Central memory CD4-positive, alpha-beta T cell (primary cell): ENCODE measurements around the gene EGLN2.
"Not testable (repeated sequence)": the region's sequence is repeated elsewhere in the genome, so short reads cannot be mapped to it uniquely, and the experiment has no call there.

ENCODE experiments used
- DNase-seq: peaks from one replicate; pipeline ENCODE4 v3.0.0; 2022

Gene EGLN2

DNA sequence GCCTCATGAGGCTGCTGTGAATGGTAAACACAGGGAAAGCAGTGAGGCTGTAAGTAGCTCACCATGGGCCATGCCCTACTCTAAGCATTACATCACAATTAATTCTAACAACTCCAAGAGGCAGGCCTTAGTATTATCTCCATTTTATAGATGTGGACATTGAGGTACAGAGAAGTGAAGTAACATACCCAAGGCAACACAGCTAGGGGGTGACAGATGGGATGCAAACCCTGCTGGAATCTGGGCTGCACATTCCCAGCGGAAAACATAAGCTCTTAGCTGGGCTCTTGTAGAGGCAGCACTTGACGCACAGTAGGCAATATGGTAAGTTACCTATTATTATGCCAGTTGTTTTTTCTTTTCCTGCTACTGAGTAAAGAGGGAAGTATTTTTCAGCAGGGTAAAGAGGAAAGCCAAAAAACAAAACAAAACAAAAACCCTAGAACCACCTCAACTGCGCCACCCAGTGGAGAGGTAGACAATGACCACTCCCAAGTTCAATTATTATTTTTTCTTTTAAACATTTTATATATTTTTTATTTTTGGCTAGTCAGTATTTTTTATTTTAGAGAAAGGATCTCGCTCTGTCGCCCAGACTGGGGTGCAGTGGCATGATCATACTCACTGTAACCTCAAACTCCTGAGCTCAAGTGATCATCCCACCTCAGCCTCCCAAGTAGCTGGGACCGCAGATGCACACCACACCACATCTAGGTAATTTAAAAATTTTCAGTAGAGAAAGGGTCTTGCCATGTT, 20.7 kb downstream of the EGLN2 start:
- peak; percentile 57 for DNase-seq

DNA sequence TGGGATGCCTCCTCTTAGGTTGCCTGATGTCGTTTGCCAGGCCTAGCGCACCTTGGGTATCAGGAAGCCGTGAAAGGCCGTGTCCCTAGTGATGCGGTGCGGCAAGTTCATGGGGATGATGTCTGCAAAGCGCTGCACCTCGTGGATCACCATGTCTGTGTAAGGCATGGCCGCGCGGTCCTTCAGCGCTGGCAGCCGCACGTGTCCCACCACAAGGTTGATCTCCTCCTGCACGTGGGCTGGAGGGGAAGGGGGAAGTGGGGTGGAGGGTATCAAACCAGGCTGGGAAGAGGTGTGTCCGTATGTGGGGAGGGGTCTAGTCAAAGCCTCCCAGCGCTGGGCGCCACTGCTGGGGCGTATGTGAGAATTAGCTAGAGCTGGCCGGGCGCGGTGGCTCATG, 23.2 kb downstream of the EGLN2 start:
- DNase-seq: no peak

DNA sequence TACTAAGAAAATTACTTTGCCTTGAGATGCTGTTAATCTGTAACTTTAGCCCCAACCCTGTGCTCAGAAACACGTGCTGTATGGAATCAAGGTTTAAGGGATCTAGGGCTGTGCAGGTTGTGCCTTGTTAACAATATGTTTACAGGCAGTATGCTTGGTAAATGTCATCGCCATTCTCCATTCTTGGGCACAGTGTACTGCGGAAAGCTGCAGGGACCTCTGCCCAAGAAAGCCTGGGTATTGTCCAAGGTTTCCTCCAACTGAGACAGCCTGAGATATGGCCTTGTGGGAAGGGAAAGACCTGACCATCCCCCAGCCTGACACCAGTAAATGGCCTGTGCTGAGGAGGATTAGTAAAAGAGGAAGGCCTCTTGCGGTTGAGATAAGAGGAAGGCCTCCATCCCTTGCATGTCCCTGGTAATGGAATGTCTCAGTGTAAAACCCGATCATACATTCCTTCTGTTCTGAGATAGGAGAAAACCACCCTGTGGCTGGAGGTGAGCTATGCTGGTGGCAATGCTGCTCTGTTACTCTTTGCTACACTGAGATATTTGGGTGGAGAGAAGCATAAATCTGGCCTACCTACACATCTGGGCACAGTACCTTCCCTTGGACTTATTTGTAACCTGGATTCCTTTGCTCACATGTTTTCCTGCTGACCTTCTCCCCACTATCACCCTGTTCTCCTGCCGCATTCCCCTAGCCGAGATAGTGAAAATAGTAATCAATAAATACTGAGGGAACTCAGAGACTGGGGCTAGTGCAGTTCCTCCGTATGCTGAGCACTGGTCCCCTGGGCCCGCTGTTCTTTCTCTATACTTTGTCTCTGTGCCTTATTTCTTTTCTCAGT, 23.9 kb downstream of the EGLN2 start:
- not testable (repeated sequence) for DNase-seq

DNA sequence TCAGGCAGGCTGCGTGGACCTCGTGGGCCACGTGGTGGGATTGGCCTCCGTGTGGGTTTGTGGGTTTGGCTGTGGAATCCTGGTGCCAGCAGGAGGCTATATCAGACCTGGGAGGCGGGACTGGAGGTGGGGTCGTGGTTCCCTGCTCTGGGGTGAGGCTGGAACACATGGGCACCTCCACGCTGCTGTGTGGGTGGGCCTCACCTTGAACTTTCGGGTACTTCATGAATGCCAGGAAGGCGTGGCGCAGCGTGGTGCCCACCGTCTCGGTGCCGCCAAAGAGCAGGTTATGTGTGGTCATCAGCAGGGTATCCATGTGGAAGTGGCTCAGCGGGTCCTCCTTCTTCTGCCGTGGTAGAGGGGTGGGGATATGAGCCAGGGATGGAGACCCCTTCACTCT, 25.9 kb downstream of the EGLN2 start:
- DNase-seq: not testable (repeated sequence)

DNA sequence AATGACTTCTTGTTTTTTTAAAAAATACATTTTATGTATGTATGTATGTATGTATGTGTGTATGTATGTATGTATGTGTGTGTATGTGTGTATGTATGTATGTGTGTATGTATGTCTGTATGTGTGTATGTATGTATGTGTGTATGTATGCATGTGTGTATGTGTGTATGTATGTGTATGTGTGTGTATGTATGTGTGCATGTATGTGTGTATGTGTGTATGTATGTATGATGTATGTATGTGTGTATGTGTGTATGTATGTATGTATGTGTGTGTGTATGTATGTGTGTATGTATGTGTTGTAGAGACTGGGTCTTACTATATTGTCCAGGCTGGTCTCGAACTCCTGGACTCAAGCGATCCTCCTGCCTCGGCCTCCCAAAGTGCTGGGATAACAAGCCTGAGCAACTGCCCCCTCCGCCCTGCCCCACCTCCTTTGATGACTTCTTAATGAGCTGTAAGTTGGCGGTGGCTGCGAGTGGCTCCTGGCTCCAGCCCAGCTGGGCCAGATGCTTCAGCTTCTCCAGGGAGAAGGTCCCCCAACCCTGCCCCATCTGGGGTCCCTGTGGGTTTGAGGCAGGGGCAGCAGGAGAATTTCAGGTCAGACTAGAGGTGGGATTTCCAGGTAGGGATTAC, 26.6 kb downstream of the EGLN2 start:
- DNase-seq: not testable (repeated sequence)

DNA sequence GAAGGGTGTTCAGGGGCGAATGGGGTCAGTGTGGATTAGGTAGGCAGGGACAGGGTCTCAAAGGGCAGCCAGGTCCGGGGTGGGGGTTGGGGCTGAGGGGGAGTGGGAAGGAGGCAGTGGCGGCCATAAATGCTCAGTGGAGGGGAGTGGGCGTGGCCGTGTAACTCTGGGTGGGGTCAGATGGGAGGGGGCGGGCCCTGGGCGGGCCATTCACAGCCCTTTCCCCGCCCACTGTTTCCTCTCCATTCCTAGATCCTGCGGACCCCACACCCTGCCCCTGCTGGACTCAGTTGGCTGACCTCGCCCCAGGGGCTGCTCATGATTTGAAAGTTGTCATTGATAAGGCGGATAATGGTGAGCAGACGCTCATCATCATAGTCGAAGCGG, 27.3 kb downstream of the EGLN2 start:
- not testable (repeated sequence) for DNase-seq

DNA sequence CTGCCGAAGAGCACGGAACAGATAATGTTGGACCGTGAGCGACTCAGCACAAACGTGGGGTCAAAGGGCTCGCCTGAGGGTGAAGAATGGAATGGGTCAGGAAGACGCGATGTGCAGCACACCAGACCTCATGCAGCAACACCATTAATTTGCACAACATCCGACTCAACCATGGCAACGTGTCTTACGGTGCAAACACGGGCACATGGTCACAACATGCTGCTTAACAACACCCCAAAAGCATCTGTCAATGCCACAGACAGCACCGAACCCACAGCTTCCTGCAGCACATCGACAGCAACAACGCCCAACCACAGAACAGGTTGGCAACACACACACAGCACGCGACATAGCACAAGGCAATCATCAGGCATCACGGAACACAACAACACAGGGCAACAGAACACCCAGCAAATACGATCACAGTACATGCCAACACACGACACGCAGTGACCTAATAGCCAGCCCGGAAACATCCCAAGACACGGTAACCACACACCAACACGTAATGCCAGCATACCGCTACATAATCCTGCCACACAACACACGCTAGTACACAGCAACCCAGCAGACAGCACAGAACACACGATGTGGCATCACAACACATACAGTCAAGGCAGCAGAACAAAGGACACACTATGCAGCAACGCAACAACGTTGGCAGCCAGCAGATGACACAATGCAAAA, 27.9 kb downstream of the EGLN2 start:
- DNase-seq: peak; percentile 87

DNA sequence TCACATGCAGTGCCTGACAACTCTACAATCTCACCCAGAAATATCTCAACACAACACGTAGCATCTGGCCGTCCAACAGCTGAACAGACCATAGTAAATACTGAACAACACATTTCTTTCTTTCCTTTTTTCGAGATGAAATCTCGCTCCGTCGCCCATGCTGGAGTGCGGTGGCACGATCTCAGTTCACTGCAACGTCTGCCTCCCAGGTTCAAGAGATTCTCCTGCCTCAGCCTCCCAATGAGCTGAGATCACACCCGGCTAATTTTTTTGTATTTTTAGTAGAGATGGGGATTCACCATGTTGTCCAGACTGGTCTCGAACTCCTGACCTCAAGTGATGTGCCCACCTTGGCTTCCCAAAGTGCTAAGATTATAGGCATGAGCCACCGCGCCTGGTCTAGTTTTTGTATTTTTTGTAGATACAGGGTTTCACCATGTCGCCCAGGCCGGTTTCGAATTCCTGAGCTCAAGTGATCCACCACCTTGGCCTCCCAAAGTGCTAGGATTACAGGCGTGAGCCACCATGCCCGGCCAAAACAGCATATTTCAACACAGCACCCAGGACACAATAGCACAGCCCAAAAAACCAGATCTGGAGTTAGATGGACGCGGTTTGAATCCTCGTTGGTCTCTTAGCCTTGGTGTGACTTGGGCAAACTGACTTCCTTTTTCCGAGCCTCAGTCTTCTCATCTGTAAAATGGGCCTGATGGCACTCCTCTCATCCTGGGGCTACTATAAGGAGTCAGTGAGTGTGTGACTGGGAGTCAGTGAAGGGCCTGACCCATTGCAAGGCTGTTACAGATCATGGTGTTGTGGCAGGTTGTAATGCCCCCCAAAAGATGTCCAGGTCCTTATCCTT, 28.6 kb downstream of the EGLN2 start:
- DNase-seq: no peak

DNA sequence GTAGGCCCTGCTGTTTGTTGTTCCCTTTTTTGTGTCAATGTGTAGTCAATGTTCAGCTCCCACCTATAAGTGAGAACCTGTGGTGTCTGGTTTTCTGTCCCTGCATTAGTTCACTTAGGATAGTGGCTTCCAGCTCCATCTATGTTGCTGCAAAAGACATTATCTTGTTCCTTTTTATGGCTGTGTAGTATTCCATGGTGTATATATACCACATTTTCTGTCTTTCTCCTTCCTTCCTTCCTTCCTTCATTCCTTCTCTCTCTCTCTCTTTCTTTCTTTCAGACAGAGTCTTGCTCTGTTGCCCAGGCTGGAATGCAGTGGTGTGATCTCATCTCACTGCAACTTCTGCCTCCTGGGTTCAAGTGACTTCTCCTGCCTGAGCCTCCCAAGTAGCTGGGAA, 30.2 kb downstream of the EGLN2 start:
- no peak for DNase-seq

DNA sequence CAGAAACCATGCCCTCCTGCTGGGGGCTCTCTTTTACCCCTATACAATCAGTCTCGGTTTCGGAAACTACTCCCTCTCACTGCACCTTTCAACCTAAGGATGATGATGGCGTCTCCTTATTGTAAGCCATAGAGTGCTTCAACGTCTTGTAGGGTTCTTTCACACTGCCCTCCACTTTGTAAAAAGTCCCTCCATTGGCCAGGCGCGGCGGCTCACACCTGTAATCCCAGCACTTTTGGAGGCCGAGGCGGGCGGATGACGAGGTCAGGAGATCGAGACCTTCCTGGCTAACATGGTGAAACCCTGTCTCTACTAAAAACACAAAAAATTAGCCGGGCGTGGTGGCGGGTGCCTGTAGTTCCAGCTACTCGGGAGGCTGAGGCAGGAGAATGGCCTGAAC, 31.8 kb downstream of the EGLN2 start:
- not testable (repeated sequence) for DNase-seq

DNA sequence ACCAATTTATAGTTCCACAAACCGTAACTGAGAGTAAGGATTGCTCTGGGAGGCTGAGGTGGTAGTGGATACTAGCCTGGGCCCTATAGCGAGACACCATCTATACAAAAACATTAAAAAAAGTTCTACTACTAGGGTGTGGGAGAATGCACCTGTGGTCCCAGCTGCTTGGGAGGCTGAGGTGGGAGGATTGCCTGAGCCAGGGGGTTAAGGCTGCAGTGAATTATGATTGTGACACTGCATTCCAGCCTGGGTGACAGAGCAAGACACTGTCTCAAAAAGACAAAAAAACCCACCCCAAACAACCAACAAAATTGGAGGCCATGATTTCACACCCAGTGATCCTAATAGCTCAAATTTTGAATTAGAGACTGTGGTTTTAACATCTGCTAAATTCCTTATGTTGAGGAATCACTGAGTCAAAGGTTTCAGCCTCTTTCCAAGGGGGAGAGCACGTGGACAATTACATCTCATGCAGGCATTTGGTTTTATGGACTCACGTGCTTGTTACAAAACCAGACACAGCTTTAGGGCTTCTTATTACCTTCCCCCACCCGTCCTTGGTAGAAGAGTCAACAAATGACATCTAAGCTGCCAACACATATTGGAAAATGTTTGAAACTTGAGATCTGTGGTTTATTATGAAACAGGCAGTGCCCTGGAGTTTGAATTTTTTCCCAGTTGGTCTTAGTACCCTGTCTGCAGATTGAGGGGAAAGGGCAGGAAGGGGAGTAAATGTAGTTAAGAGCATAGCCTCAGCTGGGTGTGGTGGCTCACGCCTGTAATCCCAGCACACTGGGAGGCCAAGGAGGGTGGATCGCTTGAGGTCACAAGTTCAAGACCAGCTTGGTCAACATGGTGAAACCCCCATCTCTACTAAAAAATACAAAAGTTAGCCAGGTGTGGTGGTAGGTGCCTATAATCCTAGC, 32.8 kb downstream of the EGLN2 start:
- no peak for DNase-seq

DNA sequence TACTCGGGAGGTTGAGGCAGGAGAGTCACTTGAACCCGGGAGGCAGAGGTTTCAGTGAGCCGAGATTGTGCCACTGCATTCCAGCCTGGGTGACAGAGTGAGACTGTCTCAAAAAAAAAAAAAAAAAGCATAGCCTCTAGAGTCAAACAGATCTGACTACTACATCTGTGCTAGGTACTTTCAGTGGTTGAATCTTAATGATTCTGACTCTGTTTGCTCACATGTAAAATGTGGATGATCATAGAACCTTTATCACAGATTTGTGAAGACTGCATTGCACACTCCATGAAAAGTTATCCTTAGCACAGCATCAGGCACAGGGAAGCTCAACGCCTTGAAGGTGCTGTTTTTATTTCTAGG, 33.4 kb downstream of the EGLN2 start:
- not testable (repeated sequence) for DNase-seq

DNA sequence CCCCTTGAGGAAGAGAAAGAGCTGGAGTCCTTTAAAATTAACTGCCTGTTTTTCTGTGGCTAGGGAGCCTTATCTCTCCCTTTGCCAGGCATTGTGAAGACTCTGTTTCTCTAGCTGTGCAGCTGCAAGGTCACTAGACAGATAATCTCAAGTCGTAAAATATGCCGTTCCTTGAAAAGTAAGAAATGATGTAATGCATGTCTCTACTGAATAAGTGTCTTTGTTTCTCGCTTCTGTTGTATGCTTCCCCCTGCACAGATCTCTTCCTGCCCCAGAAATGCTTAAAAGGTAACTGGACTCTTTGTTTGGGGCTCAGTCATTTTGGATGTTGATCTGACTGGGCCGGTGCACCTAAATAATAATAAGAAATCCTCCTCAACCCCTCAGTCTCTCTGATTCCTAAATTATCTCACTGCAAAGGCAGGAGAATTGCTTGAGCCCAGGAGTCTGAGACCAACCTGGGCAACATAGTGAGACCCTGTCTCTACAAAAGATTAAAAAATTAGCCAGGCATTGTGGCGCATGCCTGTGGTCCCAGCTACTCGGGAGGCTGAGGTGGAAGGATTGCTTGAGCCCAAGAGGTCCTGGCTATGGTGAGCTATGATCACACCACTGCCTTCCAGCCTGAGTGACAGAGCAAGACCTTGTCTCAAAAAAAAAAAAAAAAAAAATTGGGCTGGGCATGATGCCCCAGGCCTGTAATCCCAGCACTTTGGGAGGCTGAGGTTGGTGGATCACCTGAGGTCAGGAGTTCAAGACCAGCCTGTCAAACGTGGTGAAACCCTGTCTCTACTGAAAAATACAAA, 34.9 kb downstream of the EGLN2 start:
- not testable (repeated sequence) for DNase-seq

DNA sequence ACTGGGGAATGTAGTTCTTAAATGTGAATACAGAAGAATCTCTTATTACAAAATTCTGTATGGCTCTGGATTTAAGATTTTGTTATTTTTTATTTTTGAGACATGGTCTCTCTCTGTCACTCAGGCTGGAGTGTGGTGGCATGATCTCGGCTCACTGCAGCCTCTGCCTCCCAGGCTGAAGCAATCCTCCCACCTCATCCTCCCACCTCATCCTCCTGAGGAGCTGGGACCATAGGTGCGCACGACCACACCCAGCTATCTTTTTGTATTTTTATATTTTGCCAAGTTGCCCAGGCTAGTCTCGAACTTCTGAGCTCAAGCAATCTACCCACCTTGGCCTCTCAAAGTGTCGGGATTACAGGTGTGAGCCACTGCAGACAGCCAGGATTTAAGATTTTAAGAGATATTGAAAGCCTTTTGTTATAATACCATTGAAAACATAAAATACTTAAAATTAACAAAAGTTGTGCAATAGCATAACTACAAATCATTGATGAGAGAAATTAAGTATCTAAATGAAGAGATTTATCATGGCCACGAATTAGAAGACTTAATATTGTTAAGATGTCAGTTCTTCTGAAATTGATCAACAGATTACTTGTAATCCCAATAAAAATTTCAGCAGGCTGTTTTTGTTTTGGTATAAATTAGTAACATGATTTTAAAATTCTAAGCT, 37.9 kb downstream of the EGLN2 start:
- DNase-seq: no peak

DNA sequence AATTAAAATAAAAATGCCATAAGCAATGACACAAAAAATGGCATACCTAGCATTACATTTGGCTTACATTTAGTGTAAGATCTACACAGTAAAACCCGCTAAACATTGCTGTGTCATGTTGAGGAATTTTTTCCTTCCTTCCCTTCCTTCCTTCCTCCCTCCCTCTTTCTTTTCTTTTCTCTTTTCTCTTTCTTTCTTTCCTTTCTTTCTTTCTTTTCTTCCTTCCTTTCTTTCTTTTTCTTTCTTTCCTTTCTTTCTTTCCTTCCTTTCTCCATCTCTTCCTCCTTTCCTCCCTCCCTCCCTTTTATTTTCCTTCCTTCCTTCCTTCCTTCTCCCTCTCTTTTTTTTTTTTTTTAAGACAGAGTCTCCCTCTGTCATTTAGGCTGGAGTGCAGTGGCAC, 39.5 kb downstream of the EGLN2 start:
- not testable (repeated sequence) for DNase-seq

DNA sequence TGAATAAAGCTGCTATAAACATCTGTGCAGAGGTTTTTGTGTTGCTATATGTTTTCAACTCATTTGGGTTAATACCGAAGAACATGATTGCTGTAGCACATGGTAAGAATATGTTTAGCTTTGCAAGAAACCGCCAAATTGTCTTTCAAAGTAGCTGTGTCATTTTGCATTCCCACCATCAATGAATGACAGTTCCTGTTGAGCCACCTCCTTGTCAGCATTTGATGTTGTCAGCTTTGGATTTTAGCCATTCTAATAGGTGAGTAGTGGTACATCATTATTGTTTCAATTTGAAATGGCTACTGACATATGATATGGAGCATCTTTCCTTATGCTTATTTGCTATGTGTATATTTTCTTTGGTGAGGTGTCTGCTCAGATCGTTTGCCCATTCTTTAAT, 43.0 kb downstream of the EGLN2 start:
- DNase-seq: not testable (repeated sequence)

DNA sequence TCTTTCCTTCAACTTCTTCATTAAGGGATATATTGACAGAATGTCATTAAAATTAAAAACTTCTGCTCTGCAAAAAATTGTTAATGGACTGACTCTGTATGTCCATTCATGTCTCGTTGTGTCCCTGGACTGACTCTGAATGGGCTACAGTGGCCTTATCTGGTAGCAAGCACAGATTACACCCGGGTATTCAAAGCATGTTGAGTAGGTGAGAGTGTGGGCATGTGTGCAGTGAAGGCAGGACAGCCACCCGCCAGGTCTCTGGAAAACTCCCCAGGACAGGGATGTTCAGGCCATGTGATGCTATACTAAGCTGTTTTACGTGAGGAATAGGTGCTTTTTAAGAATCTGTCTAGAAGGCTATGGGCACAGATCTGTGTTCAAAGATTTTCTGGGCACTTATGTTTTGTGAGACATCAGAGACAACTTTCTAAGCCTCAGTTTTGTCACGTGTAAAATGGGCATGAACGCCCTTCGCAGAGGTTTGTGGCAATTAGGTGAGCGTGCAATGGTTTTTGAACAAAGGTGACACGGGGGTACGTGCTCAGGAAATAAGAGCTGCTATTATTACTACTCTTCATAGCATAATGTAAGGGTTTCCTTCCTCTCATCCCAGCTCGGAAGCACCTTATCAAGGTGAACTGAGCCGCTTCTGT, 44.1 kb downstream of the EGLN2 start:
- DNase-seq: not testable (repeated sequence)

DNA sequence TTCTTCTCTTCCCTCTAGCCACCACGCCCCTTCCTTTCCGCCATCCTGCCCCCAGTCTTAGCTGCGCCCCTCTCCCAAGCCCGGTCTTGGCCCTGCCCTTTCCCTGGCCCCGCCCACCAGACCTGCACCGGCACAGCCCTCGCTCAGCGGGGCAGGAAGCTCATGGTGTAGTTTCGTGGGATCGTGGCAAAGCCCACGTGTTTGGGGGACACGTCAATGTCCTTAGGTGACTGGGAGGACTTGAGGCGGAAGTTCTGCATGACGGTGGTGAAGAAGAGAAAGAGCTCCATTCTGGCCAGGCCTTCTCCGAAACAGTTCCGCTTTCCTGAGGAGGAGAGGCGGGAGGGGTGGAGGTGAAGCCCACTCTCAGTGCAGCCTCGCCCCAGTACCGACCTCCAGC, 44.7 kb downstream of the EGLN2 start:
- DNase-seq: peak; percentile 82

DNA sequence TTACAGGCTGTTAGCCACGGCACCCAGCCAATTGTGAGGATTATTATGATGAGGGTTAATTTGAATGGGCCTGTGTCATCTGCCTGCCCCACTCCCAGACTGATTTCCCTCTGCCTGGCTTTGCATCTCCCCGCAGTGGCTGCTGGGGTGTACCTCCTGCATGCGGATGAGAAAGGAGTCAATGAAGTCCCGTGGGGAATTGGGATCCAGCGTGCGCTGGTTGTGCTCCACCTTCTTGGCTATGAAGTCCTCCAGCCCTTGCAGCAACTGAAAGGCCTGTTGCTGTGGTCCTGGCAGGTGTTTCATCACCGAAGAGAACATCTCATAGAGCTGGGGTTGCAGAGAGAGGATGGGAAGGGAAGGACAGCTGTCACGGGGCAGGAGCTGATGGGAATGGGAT, 47.7 kb downstream of the EGLN2 start:
- not testable (repeated sequence) for DNase-seq
